EH (cell line): ENCODE data around the gene FOXF2.
"Not testable (repeated sequence)": the region's sequence is repeated elsewhere in the genome, so short reads cannot be mapped to it uniquely, and the experiment has no call there.

ENCODE experiments used
- DNase-seq: peaks from one replicate; pipeline ENCODE4 v3.0.0-alpha.2; 2015; ENCODE audit warnings: low read depth

Gene FOXF2

DNA sequence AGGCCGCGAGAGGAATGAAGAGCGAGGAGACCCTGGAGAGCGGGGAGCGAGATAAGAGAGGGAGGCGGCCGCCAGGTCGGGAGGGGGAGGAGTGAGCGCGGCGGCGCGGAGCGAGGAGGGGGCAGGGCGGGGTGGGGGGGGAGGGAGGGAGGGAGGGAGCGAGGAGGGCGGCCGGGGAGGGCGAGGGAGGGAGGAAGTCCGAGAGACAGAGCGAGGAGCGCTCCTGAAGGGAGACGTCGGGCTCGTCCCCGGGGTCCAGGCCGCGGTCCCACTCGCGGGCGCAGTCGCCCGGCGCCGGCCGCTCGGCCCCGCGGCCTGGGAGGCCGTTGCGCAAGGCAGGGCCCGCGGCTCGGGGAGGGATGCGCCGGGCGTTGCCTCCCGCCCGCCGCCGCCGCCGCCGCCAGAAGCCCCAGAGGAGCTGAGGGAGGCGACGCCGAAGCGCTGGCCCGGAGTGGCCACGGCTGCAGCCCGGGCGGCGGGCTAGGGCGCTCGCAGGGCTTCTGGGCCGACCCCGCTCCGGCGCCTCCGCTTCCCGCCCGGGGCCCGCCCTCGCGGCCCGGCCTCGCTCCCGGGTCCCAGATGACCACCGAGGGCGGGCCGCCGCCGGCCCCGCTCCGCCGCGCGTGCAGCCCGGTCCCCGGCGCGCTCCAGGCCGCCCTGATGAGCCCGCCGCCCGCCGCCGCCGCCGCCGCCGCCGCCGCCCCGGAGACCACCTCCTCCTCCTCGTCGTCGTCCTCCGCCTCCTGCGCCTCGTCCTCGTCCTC lies at the start of gene FOXF2:
FOXF2 (plus strand) TSS at position 208 of the 764 bp plus-strand sequence; CDS start at position 580, 372 bp downstream.
- DNase-seq, result peak; percentile 68

DNA sequence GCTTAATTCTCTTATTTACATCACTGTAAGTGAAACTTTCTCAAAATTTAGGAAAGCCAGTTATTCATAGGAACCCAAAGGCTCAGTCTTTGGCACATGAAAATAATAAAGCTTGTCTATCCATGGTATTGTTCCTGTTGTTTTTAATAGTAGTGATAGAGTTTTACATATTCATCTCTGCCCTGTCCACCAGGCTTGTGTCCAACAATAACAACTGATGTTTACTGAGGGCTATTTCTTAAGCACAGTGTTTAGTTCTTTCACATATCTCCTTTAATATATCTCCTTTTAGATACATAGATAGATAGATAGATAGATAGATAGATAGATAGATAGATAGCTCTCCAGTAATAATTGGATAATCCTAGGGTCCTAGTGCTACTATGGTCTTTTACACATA lies 43.3 kb upstream of the FOXF2 start:
- peak; percentile 16 for DNase-seq

DNA sequence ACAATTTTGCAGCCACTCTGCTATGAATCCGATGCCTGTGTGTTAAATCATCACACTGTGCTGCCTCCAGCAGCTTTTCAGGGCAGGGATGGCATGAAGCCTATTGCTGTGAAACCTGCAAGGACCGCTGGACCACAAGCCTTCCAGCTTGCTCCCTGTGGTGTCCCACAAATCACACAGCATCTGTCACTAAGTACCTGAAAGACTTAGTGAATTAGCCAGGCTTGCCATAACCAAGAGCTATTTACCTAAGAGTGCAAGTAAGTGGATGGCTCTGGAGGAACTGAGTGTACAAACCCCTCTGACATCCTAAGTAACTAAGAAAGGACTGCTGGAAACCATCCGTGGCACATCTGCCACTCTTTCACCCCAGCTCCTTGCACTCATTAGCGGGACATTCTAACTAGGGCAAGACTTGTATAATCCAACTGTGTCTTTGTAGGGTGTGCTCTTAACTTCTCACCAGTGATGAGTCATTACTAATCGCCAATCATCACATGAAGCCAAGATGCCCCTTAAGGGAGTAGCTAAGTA lies 42.8 kb upstream of the FOXF2 start:
- DNase-seq, result peak; percentile 54

DNA sequence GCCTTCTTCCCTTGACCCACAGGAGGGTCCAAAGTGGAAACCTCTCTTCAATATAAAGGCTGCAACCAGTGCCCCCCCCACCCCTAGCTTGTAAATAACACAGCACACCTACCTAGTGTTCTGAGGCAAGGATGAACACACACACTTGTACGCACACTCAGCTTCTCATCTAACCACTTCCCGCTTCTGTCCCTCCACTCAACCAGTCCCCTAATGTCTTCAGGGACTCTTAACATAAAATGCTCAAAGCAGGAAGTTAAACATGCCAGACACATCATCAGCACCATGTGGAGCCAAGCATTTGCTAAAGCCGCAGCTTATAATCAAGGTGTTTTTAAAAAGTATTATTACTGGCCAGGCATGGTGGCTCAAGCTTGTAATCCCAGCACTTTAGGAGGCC lies 42.2 kb upstream of the FOXF2 start:
- peak; percentile 19 for DNase-seq

DNA sequence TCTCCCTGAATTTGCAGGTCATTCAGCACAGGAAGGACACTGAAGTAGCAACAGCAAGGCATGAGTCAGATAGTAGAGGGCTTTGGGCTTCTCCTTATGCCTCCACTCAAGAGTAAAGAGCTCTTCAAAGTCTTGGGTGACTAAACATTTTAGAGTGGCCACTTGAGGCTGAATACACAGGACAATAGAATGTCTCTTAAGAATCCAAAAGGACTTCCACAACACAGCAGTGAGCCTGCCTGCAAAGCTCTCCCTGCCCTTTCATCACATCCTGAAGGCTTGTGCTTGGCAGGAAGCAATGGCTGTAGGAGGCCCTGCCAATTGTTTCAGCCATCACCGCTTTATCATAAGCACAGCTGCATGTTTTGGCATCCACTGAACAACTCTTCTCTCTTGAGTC lies 40.7 kb upstream of the FOXF2 start:
- DNase-seq, result peak; percentile 20

DNA sequence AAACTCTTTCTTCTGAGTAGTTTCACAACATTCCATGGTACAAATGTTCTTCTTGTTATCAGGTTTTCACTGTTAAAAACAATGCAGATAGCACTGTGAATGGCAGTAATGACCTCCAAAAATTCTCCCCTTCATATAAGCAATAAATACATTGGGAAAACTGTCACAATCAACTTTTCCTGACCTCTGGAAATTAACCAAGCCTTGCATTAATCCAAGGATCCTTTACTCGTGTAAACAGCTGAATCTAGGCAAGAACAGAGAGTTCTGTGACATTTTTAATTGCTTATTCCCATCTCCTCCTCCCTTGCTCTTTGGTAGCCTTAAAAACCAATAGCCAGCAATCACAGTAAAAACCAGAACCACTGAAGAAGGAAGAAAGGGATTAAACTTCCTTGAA lies 39.7 kb upstream of the FOXF2 start:
- DNase-seq, result no peak

DNA sequence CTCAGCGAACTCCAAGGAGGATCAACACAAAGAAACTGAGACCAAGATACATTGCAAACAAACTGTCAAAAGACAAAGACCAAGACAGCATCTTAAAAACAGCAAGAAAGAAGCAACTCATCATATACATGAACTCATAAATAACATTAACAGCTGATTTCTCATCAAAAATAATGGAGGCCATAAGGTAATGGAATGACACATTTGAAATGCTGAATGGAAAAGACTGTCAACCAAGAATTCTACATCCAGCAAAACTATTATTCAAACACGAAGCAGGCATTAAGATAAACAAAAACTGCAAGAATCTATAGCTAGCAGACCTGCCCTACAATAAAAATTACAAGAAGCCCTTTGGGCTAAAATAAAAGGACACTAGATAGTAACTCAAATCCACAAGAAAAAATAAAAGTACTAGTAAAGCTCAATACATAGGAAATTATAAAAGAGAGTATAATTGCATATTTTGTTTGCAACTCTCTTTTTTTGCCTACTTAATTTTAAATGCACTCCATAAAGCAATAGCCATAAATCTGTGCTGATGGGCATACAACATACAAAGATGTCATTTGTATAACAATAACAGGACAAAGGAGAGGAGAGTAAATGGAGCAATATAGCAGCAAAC lies 37.9 kb upstream of the FOXF2 start:
- no peak for DNase-seq

DNA sequence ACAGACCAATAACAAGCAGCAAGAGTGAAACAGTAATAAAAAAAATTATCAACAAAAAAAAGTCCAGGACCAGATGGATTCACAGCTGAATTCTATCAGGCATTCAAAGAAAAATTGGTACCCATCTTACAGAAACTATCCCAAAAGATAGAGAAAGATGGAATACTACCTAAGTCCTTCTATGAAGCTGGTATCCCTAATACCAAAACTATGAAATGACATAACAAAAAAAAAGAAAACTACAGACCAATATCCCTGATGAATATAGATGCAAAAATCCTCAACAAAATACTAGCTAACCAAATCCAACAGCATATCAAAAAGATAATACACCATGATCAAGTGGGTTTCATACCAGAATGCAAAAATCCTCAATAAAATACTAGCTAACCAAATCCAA lies 34.3 kb upstream of the FOXF2 start:
- not testable (repeated sequence) for DNase-seq

DNA sequence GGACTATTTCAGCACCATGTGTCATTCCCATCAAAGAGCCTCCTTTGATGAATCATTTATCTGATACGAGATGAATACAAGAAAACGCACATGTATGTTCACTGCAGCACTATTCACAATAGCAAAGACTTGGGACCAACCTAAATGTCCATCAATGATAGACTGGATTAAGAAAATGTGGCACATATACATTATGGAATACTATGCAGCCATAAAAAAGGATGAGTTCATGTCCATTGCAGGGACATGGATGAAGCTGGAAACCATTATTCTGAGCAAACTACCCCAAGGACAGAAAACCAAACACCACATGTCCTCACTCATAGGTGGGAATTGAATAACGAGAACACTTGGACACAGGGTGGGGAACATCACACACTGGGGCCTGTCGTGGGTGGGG lies 27.7 kb upstream of the FOXF2 start:
- not testable (repeated sequence) for DNase-seq

DNA sequence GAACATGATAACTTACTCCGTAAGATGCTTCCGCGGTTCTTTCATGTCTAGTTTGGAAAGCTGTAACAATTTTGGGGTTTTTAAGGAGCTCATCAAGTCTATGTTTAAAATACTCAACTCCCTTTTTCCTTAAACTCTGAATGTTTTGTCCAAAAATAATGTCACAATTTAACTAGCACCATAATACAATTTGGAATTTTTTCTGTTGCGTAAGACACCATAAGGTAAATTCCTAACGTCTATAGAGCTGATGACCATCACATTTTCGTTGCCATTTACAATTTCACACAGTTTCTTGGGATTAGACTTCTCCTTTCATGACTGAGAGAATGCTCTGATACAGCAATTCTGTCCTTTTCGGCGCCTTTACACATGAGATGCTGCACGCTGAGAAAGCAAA lies 26.7 kb upstream of the FOXF2 start:
- no peak for DNase-seq

DNA sequence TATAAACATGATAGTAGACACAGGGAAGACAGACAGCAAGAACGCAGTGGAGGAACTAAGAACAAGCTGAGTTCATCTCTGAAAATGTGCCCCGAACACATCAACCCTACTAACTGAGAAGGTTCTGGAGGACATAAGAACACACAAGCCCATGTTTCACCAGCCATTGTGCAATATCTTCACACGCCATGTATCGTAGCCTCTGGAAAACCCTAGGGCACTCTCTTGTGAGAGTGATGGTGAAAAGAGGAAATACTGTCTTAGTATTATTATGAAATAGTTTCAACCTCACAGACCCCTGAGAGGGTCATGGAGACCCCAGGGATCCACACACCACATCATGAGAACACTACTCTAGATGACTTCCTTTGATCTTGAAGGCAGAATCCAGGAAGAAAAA lies 26.1 kb upstream of the FOXF2 start:
- no peak for DNase-seq

DNA sequence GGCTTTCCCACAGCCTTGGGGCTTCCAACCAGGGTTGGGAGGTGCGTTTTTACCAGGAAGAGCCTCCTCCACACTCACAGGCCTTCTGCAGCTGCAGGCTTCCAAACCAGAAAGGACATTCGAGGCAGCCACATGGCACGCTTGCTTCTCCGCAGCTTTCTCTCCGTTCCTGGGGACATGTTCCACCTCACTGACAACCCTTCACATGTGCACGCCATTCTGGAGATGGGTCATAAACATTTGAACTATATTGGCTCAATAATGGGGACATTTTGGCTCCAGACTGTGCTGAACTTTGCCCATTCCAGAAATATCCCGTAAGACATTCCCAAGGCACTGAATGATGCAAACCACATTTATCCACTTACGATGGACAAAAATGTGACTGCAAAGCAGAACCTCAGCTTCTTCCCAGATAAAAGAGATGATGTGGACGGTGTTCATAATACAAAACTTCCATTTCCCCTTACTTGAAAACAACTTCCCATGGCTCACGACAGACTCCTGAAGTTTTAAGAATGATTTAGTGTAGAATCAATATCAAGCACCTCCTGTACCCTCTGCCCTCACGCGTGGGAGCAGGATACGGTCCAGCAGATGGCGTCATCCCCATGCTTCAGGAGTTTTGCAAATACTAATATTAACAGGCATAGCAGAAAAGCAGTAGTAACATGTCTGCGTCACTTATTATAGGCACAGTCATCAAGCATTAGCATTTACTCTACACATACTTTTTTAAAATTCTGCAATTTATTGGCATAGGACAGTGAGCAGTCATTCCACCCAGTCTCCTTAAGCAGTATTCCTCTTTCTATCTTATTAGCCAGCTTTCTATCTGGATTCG lies 25.4 kb upstream of the FOXF2 start:
- DNase-seq, result peak; percentile 90

DNA sequence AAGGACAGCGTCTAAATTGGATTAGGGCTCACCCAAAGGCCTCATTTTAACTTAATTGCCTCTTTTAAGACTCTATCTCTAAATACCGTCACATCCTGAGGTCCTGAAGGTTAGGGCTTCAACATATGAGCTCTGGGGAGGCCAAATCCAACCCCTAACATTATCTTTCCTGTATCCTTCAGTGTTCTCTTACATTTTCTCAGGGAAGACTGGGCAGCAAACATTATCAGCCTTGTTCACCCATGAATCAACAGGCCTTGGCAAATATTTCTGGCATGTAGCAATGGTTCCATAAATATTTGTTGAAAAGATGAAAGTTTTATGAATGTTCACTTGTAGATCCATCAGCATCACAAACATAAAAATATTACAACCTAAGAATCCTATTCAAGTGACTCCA lies 24.6 kb upstream of the FOXF2 start:
- peak; percentile 82 for DNase-seq

DNA sequence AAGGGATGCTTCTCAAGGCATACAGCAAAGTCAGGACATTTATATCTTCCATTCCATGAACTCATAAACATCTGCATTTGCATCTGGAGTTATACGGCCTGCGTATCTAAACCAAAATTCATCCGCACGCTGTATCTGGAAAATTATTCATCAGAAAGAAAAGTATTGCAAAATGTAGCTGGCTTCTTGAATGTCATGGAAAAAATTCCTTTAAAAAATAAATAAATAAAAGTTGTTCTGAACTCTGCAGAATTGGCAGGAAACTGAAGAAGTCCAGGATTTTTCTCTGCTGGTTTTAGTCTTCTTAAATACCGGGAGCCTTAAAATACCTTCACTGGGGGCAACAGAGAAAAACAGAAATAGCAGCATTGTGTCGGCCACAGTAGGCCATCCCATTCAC lies 23.7 kb upstream of the FOXF2 start:
- peak; percentile 52 for DNase-seq

DNA sequence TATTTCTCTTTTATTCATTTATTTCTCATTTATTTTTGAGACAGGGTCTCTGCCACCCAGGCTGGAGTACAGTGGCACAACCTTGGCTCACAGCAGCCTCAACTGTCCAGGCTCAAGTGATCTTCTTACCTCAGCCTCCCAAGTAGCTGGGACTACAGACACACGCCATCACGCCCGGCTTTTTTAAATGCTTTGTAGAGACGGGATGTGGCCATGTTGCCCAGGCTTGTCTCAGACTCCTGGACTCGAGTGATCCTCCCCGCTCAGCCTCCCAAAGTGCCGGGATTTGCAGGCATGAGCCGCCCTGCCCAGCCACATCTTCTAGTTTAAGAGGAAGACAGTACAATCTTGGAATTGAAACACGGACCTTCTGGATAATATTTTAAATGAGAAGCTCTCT lies 21.6 kb upstream of the FOXF2 start:
- DNase-seq, result no peak

DNA sequence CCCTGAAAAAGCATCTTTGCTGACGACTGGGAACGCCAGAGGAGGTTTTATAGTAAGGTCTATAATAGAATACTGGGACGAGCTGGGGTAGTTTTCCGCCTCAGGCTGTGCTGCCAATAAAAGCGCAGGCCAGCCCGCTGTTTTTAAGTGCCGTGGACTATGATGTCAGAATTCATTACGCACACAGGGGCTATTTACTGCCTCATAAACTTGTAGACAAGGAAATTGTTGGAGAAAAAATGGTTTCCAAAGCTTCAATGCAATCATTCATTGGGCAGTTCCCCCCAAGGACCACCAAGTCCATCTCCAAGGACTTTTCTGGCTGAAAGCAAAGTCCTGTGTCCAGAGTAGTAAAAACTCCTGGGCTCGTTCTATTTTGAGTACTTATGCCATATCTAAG lies 20.4 kb upstream of the FOXF2 start:
- DNase-seq, result no peak

DNA sequence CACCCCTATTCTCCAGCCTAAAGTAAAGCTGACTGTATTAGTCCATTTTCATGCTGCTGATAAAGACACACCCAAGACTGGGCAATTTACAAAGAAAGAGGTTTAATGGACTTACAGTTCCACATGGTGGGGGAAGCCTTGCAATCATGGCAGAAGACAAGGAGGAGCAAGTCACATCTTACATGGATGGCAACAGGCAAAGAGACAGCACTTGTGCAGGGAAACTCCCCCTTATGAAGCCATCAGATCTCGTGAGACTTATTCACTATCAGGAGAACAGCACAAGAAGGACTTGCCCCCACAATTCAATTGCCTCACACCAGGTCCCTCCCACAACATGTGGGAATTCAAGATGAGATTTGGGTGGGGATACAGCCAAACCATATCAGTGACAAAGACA lies 19.7 kb upstream of the FOXF2 start:
- DNase-seq, result not testable (repeated sequence)

DNA sequence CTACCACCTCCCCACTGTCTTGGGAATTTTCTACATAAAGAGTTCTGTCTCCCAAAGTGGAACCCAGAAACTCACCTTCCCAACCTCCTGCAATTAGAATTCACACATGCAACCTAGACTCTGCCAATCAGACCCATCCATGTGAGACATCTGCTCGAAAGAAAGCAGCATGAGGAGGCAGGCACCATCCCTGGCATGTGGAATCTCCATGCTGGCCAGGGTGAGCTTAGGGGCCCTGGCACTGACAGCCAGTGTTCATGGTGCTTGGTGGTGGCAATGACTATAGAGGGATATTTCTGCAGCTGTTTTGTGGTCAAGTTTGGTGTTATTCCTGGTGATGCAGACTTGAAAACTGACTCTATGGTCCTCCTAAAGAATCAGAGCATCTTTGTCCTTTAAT lies 17.4 kb upstream of the FOXF2 start:
- DNase-seq, result no peak

DNA sequence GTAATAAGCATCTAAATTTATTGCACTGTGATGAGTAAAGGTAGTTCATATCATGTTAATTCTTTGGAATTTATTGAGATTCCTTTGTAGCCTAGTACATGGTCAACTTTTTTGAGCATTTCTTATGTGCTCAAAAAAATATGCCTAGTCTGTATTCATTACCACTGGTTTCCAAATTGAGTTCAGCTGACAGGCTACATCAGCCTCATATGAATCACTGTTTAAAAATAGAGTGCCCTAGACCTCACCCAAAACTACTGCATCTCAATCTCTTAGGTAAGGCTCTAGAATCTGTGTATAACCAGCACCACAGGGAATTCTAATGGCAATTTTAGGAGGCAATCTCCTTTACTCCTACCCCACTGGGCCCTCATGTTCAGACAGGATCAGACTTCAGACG lies 16.7 kb upstream of the FOXF2 start:
- DNase-seq, result peak; percentile 79

DNA sequence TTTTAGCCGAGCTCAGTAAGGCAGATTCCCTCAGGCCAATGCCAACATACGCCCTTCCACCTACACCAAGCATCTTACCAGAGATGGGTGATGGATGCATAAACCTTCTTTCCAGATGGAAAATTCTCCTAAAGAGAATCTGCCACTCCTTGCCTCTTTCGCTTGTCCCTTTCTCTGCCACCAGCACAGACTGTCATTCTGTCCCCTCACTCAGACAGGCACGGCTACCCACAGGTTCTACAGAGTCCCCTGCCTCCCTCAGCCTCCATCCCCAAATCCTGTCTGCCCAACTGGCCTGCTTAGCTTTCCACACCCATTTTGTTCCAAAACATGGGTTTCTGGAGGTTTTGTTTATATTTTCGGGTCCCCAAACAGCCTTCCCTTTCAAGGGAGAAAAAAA lies 12.7 kb upstream of the FOXF2 start:
- DNase-seq, result no peak

DNA sequence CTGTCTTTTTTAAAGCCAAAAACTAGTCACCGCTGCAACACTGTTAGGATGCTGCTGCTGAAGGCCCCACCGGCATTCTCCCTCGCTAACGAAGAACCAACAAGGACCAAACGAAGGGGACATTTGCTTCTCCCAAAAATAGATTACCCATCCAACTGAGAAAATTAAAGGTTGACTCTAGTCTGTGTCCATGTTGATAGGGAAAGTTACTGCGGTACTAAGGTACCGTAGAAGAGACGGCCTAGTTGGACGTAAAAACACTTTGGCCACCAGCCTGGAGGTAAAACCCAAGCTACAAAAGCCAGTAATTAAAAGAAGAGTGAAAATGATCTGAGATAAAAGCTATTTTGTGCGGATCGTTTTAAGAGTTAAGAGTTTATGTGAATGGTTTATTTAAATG lies 11.8 kb upstream of the FOXF2 start:
- DNase-seq, result no peak
